HG02885 (cell line): ENCODE measurements around the gene TRIM13.
"Not testable (repeated sequence)": the region's sequence is repeated elsewhere in the genome, so short reads cannot be mapped to it uniquely, and the experiment has no call there.

Experiments used
- ATAC-seq: cut with Tn5 transposase; IDR thresholded peaks from one replicate; pipeline ENCODE4 v1.9.1; 2021; ENCODE audit warnings: mild to moderate bottlenecking; ENCODE audit not compliant: unreplicated experiment, poor library complexity

Gene TRIM13

GRCh38 chr13:50052478-50052877 is 55.6 kb downstream of the TRIM13 start:
- no peak for ATAC-seq

- no peak for ATAC-seq
Measured at GRCh38 chr13:50053844-50054243, 57.0 kb downstream of the TRIM13 start.

GRCh38 chr13:50055454-50055853 is 58.6 kb downstream of the TRIM13 start:
- no peak for ATAC-seq

GRCh38 chr13:50060718-50061117 is 63.9 kb downstream of the TRIM13 start:
- no peak for ATAC-seq

DNA sequence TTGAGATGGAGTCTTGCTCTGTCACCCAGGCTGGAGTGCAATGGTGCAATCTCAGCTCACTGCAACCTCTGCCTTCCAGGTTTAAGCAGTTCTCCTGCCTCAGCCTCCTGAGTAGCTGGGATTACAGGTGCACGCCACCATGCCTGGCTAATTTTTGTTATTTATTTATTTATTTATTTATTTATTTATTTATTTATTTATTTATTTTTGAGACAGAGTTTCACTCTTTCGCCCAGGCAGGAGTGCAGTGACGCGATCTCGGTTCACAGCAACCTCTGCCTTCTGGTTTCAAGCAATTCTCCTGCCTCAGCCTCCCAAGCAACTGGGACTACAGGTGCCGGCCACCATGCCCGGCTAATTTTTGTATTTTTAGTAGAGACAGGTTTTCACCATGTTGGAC is 65.5 kb downstream of the TRIM13 start:
- not testable (repeated sequence) for ATAC-seq

DNA sequence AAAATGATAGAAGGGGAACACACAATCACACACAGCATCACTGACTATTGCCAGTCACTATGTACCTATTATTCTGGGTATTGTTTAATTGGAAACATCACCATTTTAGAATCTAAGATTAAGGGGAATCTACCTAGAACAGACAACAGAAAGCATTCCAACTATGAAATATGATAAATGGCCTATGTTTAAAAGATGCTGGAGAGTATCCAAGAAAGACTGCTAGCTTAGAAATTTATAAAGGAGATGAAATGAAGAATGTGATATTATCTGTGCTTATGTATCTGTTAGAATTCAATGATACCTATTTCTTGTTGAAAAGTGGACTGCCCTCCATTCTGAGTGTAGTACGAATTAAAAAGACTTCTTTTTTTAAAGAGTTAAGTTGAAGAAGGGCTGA is 68.9 kb downstream of the TRIM13 start:
- ATAC-seq = no peak
